HL-60 (cell line): ENCODE data around the gene KRTAP10-1.

Experiments used
- CTCF ChIP-seq: IDR thresholded peaks from one replicate; pipeline ENCODE4 v1.5.1; 2011; ENCODE audit warnings: low read length, control low read depth, inconsistent platforms; ENCODE audit not compliant: insufficient read depth
- GABPA ChIP-seq: IDR thresholded peaks from 2 replicates; pipeline ENCODE4 v1.6.1; 2012; ENCODE audit warnings: low read depth
- POLR2AphosphoS5 ChIP-seq: IDR thresholded peaks from 2 replicates; pipeline ENCODE4 v1.6.1; 2012; ENCODE audit warnings: low read depth
- REST ChIP-seq: IDR thresholded peaks from 2 replicates; pipeline ENCODE4 v1.6.1; 2012; ENCODE audit warnings: low read depth; ENCODE audit not compliant: insufficient replicate concordance

GRCh38 chr21:44555200-44555875, 15.3 kb upstream of the KRTAP10-1 start:
- TF ChIP-seq CTCF: no peak
- no peak for TF ChIP-seq REST
- TF ChIP-seq POLR2AphosphoS5: no peak
- no peak for TF ChIP-seq GABPA
